HCT116 (cell line): ENCODE results near the gene PIK3R4. TPM values are rescaled to one million over a fixed set of nuclear protein-coding genes. Genes with fewer than 3 reads are reported as not detected.

Experiments
- ATAC-seq: fragments of 200-7000 bp; cut with Tn5 transposase; 2 replicates; pipeline ENCODE4 v1.9.1; 2020; ENCODE audit warnings: mild to moderate bottlenecking, moderate library complexity
- BruUV-seq: library from RNA; stranded (reverse); fragments of 400-500 nt; replicated peaks from 2 replicates; lab custom pipeline; 2021; lab: Mats Ljungman, UMichigan
- CTCF ChIA-PET: fragments of 300-600 bp; sonication (Branson Sonifier 250); formaldehyde crosslinking; loops from one replicate; lab custom pipeline; 2021; ENCODE audit warnings: antibody characterized with exemption; lab: Charles Lee
- POLR2A ChIA-PET: fragments of 300-600, 350-600 bp; sonication (Branson Sonifier 250); formaldehyde crosslinking; loops from one replicate; lab custom pipeline; 2021; ENCODE audit warnings: antibody characterized with exemption; lab: Charles Lee
- RAD21 ChIA-PET, 2 experiments: fragments of 300-600 bp; sonication (Branson Sonifier 250); formaldehyde crosslinking; loops; one replicate each; lab custom pipeline; 2023; ENCODE audit warnings: low total read pairs in 2 of 2; ENCODE audit not compliant: uncharacterized antibody in 2 of 2, unreplicated experiment in 2 of 2, low non-redundant PET in 1 of 2; lab: Charles Lee
- DNase-seq: peaks from one replicate; pipeline ENCODE4 v3.0.0-alpha.2; 2010; ENCODE audit warnings: low read depth, low spot score
- H2AFZ ChIP-seq: fragments of 200-600 bp; shearing (Covaris generic), sonication (generic); 2 replicates; pipeline ENCODE4 v1.6.1; 2017; ENCODE audit warnings: low read depth, mixed run types, mixed read lengths, antibody characterized with exemption, low read length; ENCODE audit not compliant: poor library complexity, severe bottlenecking
- H3K27ac ChIP-seq: 2 replicates; pipeline ENCODE4 v1.5.1; 2012; ENCODE audit warnings: low read depth, low read length
- H3K27me3 ChIP-seq: fragments of 200-600 bp; sonication (generic); 2 replicates; pipeline ENCODE4 v1.6.1; 2016; ENCODE audit warnings: mixed run types, low read length, mixed read lengths; ENCODE audit not compliant: insufficient read depth
- H3K36me3 ChIP-seq, 2 experiments: fragments of 200-500 bp in 1 of 2; fragments of 200-600 bp in 1 of 2; sonication (Bioruptor generic) in 1 of 2; sonication (generic) in 1 of 2; 2 replicates each; pipeline versions ENCODE4 v1.5.1 to v1.6.1; 2014 to 2016; ENCODE audit warnings: low read length in 2 of 2, inconsistent platforms in 1 of 2, mixed read lengths in 1 of 2, mixed run types in 1 of 2; ENCODE audit not compliant: insufficient read depth in 2 of 2, control insufficient read depth in 1 of 2
- H3K4me1 ChIP-seq, 2 experiments: fragments of 200-600 bp in 1 of 2; sonication (generic) in 1 of 2; 2 replicates each; pipeline versions ENCODE4 v1.5.1 to v1.6.1; 2012 to 2017; ENCODE audit warnings: low read length in 2 of 2, inconsistent platforms in 1 of 2, mild to moderate bottlenecking in 1 of 2, mixed read lengths in 1 of 2, mixed run types in 1 of 2, moderate library complexity in 1 of 2; ENCODE audit not compliant: insufficient read depth in 2 of 2, control insufficient read depth in 1 of 2
- H3K4me2 ChIP-seq: fragments of 200-600 bp; sonication (generic); 2 replicates; pipeline ENCODE4 v1.6.1; 2017; ENCODE audit warnings: mixed run types, low read length, mixed read lengths
- H3K4me3 ChIP-seq, 2 experiments: fragments of 200-600 bp in 1 of 2; sonication (generic) in 1 of 2; replicated peaks in 1 of 2; 2 replicates each; pipeline ENCODE4 v1.5.1; 2011 to 2016; ENCODE audit warnings: low read length in 2 of 2, control low read depth in 1 of 2, low read depth in 1 of 2, mild to moderate bottlenecking in 1 of 2, mixed read lengths in 1 of 2, mixed run types in 1 of 2
- H3K79me2 ChIP-seq: fragments of 200-600 bp; sonication (generic); 2 replicates; pipeline ENCODE4 v1.6.1; 2017; ENCODE audit warnings: mild to moderate bottlenecking, mixed run types, low read length, moderate library complexity, mixed read lengths; ENCODE audit not compliant: insufficient read depth
- H3K9ac ChIP-seq: fragments of 200-600 bp; sonication (generic); 2 replicates; pipeline ENCODE4 v1.6.1; 2016; ENCODE audit warnings: low read length, mixed read lengths
- H3K9me2 ChIP-seq: fragments of 200-600 bp; sonication (generic), shearing (Covaris generic); 2 replicates; pipeline ENCODE4 v1.6.1; 2017; ENCODE audit warnings: mixed run types, mild to moderate bottlenecking, moderate library complexity; ENCODE audit not compliant: insufficient read depth
- H3K9me3 ChIP-seq, 2 experiments: fragments of 200-500 bp in 1 of 2; fragments of 200-600 bp in 1 of 2; sonication (Bioruptor generic) in 1 of 2; sonication (generic) in 1 of 2; 2 replicates each; pipeline ENCODE4 v1.6.1; 2014 to 2017; ENCODE audit warnings: low read length in 2 of 2, mixed read lengths in 2 of 2, inconsistent platforms in 1 of 2, low read depth in 1 of 2, mild to moderate bottlenecking in 1 of 2, mixed run types in 1 of 2, moderate library complexity in 1 of 2; ENCODE audit not compliant: control insufficient read depth in 1 of 2, insufficient read depth in 1 of 2
- H4K20me1 ChIP-seq: fragments of 200-600 bp; sonication (generic), shearing (Covaris generic); 2 replicates; pipeline ENCODE4 v1.6.1; 2017; ENCODE audit warnings: mixed run types, mild to moderate bottlenecking, moderate library complexity; ENCODE audit not compliant: insufficient read depth
- CBX3 ChIP-seq: IDR thresholded peaks from 2 replicates; pipeline ENCODE4 v1.6.1; 2012; ENCODE audit warnings: low read depth
- CEBPB ChIP-seq: IDR thresholded peaks from 2 replicates; pipeline ENCODE4 v1.6.1; 2012; ENCODE audit warnings: low read depth
- EZH2phosphoT487 ChIP-seq: fragments of 200-600 bp; IDR thresholded peaks from 2 replicates; pipeline ENCODE4 v1.6.1; 2018; ENCODE audit warnings: antibody characterized with exemption, borderline replicate concordance
- FOSL1 ChIP-seq: IDR thresholded peaks from 2 replicates; pipeline ENCODE4 v1.6.1; 2012; ENCODE audit warnings: low read depth
- JUND ChIP-seq: IDR thresholded peaks from 2 replicates; pipeline ENCODE4 v1.6.1; 2012
- POLR2A ChIP-seq: IDR thresholded peaks from 2 replicates; pipeline ENCODE4 v1.7.0; 2011; ENCODE audit warnings: borderline replicate concordance; ENCODE audit not compliant: insufficient read depth, insufficient read length; ENCODE audit errors: extremely low read depth
- RAD21 ChIP-seq: IDR thresholded peaks from 2 replicates; pipeline ENCODE4 v1.6.1; 2012; ENCODE audit warnings: low read depth, mild to moderate bottlenecking
- SIN3A ChIP-seq: IDR thresholded peaks from 2 replicates; pipeline ENCODE4 v1.6.1; 2012; ENCODE audit warnings: low read depth
- SP1 ChIP-seq: IDR thresholded peaks from 2 replicates; pipeline ENCODE4 v1.6.1; 2012; ENCODE audit warnings: low read depth
- SRF ChIP-seq: IDR thresholded peaks from 2 replicates; pipeline ENCODE4 v1.6.1; 2012; ENCODE audit warnings: low read depth
- TCF7L2 ChIP-seq: IDR thresholded peaks from 2 replicates; pipeline ENCODE4 v1.7.0; 2011; ENCODE audit warnings: borderline replicate concordance, inconsistent platforms; ENCODE audit not compliant: insufficient read depth, insufficient read length; ENCODE audit errors: extremely low read depth
- YY1 ChIP-seq: IDR thresholded peaks from 2 replicates; pipeline ENCODE4 v1.6.1; 2011; ENCODE audit warnings: low read length, low read depth, moderate library complexity, mild to moderate bottlenecking; ENCODE audit not compliant: insufficient replicate concordance; ENCODE audit errors: extremely low read depth
- ZNF274 ChIP-seq: fragments of 200-500 bp; sonication (Bioruptor generic); IDR thresholded peaks from 2 replicates; pipeline ENCODE4 v1.6.1; 2014; ENCODE audit warnings: mild to moderate bottlenecking, low read depth, low read length, inconsistent platforms
- intact Hi-C: fragments of 100-400 bp; cut with micrococcal nuclease; formaldehyde crosslinking; loops from 2 replicates; pipeline ENCODE4 v1.10.0; 2022
- total RNA-seq: library from RNA; stranded (reverse); gene quantifications from one replicate; pipeline ENCODE4 v1.2.1, GENCODE V29; 2021; ENCODE audit not compliant: unreplicated experiment
- TF ChIP-seq, protein P1 (sequence below): IDR thresholded peaks from 2 replicates; pipeline ENCODE4 v1.6.1; 2011; ENCODE audit warnings: mild to moderate bottlenecking, low read length, moderate library complexity; ENCODE audit not compliant: insufficient replicate concordance; ENCODE audit errors: extremely low read depth
- TF ChIP-seq, protein P2 (sequence below): IDR thresholded peaks from 2 replicates; pipeline ENCODE4 v1.6.1; 2012
- TF ChIP-seq, protein P3 (sequence below), 3 experiments: fragments of 200-600 bp in 1 of 3; sonication (generic) in 1 of 3; IDR thresholded peaks in 2 of 3; conservative IDR thresholded peaks in 1 of 3; 2 replicates each; pipeline ENCODE4 v1.5.1; 2012 to 2017; ENCODE audit warnings: low read depth in 2 of 3, low read length in 2 of 3, antibody characterized with exemption in 1 of 3, borderline replicate concordance in 1 of 3, control low read depth in 1 of 3, mild to moderate bottlenecking in 1 of 3, mixed read lengths in 1 of 3, mixed run types in 1 of 3, moderate library complexity in 1 of 3; ENCODE audit not compliant: insufficient read depth in 1 of 3

The PIK3R4 gene
- total RNA-seq, 1 experiment from 2014 or later, result 23.5 TPM

DNA sequence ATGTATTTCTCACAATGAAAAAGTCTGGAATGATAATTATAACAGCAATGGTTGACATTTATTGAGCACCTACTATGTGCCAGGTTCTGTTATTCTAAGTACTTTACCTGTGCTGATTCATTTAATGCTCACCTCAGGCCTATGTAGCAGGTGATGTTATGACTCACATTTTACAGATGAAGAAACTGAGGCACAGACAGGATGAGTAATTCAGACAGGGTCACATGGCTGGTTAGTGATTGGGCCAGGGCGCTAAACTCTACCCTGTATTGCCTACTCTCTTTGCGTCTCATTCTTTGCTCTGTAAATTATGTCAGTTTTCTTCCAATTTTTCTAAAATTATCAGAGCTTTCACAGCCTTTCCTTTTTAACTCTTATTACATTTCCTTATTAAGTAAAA, 98.3 kb downstream of the PIK3R4 start (continued):
- TF ChIP-seq YY1 (no peak), POLR2A (no peak), CBX3 (no peak), RAD21 (no peak), SRF (no peak), SP1 (no peak)
- TF ChIP-seq, protein P1, sequence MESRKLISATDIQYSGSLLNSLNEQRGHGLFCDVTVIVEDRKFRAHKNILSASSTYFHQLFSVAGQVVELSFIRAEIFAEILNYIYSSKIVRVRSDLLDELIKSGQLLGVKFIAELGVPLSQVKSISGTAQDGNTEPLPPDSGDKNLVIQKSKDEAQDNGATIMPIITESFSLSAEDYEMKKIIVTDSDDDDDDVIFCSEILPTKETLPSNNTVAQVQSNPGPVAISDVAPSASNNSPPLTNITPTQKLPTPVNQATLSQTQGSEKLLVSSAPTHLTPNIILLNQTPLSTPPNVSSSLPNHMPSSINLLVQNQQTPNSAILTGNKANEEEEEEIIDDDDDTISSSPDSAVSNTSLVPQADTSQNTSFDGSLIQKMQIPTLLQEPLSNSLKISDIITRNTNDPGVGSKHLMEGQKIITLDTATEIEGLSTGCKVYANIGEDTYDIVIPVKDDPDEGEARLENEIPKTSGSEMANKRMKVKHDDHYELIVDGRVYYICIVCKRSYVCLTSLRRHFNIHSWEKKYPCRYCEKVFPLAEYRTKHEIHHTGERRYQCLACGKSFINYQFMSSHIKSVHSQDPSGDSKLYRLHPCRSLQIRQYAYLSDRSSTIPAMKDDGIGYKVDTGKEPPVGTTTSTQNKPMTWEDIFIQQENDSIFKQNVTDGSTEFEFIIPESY, result no peak

GRCh38 chr3:130645261-130645660, 101.4 kb downstream of the PIK3R4 start:
- Histone ChIP-seq H3K27me3 (peaks cover 15% of the 10 kb centered on the region; the same call in 1 of the 2 replicates), H3K9me2 (no peaks in the 10 kb centered on the region), H3K36me3 (no peaks in the 10 kb centered on the region), H2AFZ (no peak overlapping the region), H3K4me2 (no peak overlapping the region), H3K9ac (no peak overlapping the region), H3K4me3 (no peak overlapping the region), H3K27ac (no peak overlapping the region), H3K9me3 (no peaks in the 10 kb centered on the region), H4K20me1 (no peaks in the 10 kb centered on the region), H3K79me2 (no peaks in the 10 kb centered on the region), H3K4me1 (no peaks in the 10 kb centered on the region)
- no peak for DNase-seq
- ChIA-PET RAD21 (no interaction called here), POLR2A (no interaction called here), CTCF (no interaction called here)
- no peak for TF ChIP-seq SIN3A
- TF ChIP-seq POLR2A, result no peak
- TF ChIP-seq ZNF274, result no peak
- no peak for TF ChIP-seq CEBPB
- TF ChIP-seq, protein P2, sequence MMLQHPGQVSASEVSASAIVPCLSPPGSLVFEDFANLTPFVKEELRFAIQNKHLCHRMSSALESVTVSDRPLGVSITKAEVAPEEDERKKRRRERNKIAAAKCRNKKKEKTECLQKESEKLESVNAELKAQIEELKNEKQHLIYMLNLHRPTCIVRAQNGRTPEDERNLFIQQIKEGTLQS, result no peak
- no peak for TF ChIP-seq FOSL1
- no peak for TF ChIP-seq TCF7L2
- TF ChIP-seq SP1, result no peak
- TF ChIP-seq SRF, result no peak
- TF ChIP-seq JUND, result no peak
- TF ChIP-seq, protein P3, sequence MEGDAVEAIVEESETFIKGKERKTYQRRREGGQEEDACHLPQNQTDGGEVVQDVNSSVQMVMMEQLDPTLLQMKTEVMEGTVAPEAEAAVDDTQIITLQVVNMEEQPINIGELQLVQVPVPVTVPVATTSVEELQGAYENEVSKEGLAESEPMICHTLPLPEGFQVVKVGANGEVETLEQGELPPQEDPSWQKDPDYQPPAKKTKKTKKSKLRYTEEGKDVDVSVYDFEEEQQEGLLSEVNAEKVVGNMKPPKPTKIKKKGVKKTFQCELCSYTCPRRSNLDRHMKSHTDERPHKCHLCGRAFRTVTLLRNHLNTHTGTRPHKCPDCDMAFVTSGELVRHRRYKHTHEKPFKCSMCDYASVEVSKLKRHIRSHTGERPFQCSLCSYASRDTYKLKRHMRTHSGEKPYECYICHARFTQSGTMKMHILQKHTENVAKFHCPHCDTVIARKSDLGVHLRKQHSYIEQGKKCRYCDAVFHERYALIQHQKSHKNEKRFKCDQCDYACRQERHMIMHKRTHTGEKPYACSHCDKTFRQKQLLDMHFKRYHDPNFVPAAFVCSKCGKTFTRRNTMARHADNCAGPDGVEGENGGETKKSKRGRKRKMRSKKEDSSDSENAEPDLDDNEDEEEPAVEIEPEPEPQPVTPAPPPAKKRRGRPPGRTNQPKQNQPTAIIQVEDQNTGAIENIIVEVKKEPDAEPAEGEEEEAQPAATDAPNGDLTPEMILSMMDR (IDR thresholded peaks at IDR 0.05 in 2 of 3, conservative IDR thresholded peaks at IDR 0.05 in 1 of 3; ENCODE audit: borderline replicate concordance in 1 of 3, insufficient read depth in 1 of 3, low read depth in 2 of 3, low read length in 2 of 3), result no peak
- TF ChIP-seq EZH2phosphoT487, result no peak
- no TSS peak for BruUV-seq
- intact Hi-C loops, result no loop called here
- ATAC-seq, result no peak
